Caco-2 (cell line): ENCODE data around the gene ZNF329. TPM values are rescaled to one million over a fixed set of nuclear protein-coding genes. Genes with fewer than 3 reads are reported as not detected.
A peak's percentile ranks its signal among the peaks of the same experiment; 100 is the strongest.

Source experiments
- BruUV-seq: library from RNA; stranded (reverse); fragments of 400-500 nt; replicated peaks from 2 replicates; lab custom pipeline; 2021; lab: Mats Ljungman, UMichigan
- CTCF ChIA-PET: fragments of 300-600 bp; sonication (Branson Sonifier 250); formaldehyde crosslinking; loops from one replicate; lab custom pipeline; 2022; ENCODE audit warnings: antibody characterized with exemption; lab: Charles Lee
- POLR2A ChIA-PET: fragments of 300-600 bp; sonication (Branson Sonifier 250); formaldehyde crosslinking; loops from one replicate; lab custom pipeline; 2022; ENCODE audit warnings: antibody characterized with exemption; lab: Charles Lee
- DNase-seq, 2 experiments: peaks; one replicate each; pipeline versions ENCODE4 v3.0.0 to v3.0.0-alpha.2; 2020 to 2022
- H3K27me3 ChIP-seq: replicated peaks from 2 replicates; pipeline ENCODE4 v1.6.0; 2011; ENCODE audit warnings: low read length; ENCODE audit not compliant: control insufficient read depth, insufficient read depth
- H3K36me3 ChIP-seq: 2 replicates; pipeline ENCODE4 v1.5.1; 2011; ENCODE audit warnings: low read length; ENCODE audit not compliant: control insufficient read depth, insufficient read depth
- H3K4me1 ChIP-seq: fragments of 250-450 bp; sonication (Bioruptor Pico); 2 replicates; pipeline ENCODE4 v1.5.1; 2020; ENCODE audit warnings: mild to moderate bottlenecking
- H3K4me3 ChIP-seq: 2 replicates; pipeline ENCODE4 v1.5.1; 2011; ENCODE audit warnings: low read depth, mild to moderate bottlenecking, control low read depth, low read length
- H3K9me3 ChIP-seq: fragments of 250-450 bp; sonication (Bioruptor Pico); 2 replicates; pipeline ENCODE4 v1.5.1; 2020; ENCODE audit warnings: mild to moderate bottlenecking, moderate library complexity
- H3K27ac Mint-ChIP-seq: one replicate; pipeline ENCODE4 v1.8.0; 2022; ENCODE audit warnings: mixed read lengths; ENCODE audit not compliant: unreplicated experiment
- H3K27me3 Mint-ChIP-seq: one replicate; pipeline ENCODE4 v1.8.0; 2022; ENCODE audit warnings: mixed read lengths; ENCODE audit not compliant: insufficient read depth, unreplicated experiment
- H3K36me3 Mint-ChIP-seq: one replicate; pipeline ENCODE4 v1.8.0; 2022; ENCODE audit warnings: mild to moderate bottlenecking, mixed read lengths; ENCODE audit not compliant: insufficient read depth, unreplicated experiment
- H3K4me1 Mint-ChIP-seq: one replicate; pipeline ENCODE4 v1.8.0; 2022; ENCODE audit warnings: low read depth, mixed read lengths; ENCODE audit not compliant: unreplicated experiment
- H3K4me3 Mint-ChIP-seq: one replicate; pipeline ENCODE4 v1.8.0; 2022; ENCODE audit warnings: mild to moderate bottlenecking, moderate library complexity, mixed read lengths; ENCODE audit not compliant: unreplicated experiment
- H3K9me3 Mint-ChIP-seq: one replicate; pipeline ENCODE4 v1.8.0; 2022; ENCODE audit warnings: mixed read lengths; ENCODE audit not compliant: unreplicated experiment
- CTCF ChIP-seq, 2 experiments: fragments of 200-600 bp in 1 of 2; IDR thresholded peaks; 1 replicate in 1 of 2; 2 replicates in 1 of 2; pipeline versions ENCODE4 v1.5.1 to v1.8.0; 2011 to 2022; ENCODE audit warnings: antibody characterized with exemption in 1 of 2, control low read depth in 1 of 2, inconsistent platforms in 1 of 2, low read depth in 1 of 2, low read length in 1 of 2, mild to moderate bottlenecking in 1 of 2, moderate library complexity in 1 of 2; ENCODE audit not compliant: insufficient read depth in 1 of 2, severe bottlenecking in 1 of 2, unreplicated experiment in 1 of 2
- intact Hi-C: fragments of 100-400 bp; cut with micrococcal nuclease; formaldehyde crosslinking; loops from one replicate; pipeline ENCODE4 v1.10.0; 2022; ENCODE audit not compliant: unreplicated experiment
- total RNA-seq: library from RNA; stranded (reverse); gene quantifications from 2 replicates; pipeline ENCODE4 v1.2.3, GENCODE V29; 2022

The ZNF329 gene
- total RNA-seq, 1 experiment from 2014 or later = 5.4 TPM

- DNase-seq = peak in 1 of 2 experiments; percentile 9
- Mint-ChIP-seq H3K4me3 (peak within 1 kb of the TSS; percentile 52), H3K36me3 (peaks cover 13% of the 10 kb centered on the region), H3K27me3 (no peaks in the 10 kb centered on the region), H3K9me3 (peaks cover 40% of the 10 kb centered on the region), H3K4me1 (no peaks in the 10 kb centered on the region), H3K27ac (peak within 1 kb of the TSS; percentile 84)
- Histone ChIP-seq H3K4me1 (no peaks in the 10 kb centered on the region), H3K36me3 (no peaks in the 10 kb centered on the region), H3K9me3 (peaks cover 31% of the 10 kb centered on the region), H3K4me3 (no peak within 1 kb of the TSS), H3K27me3 (no peaks in the 10 kb centered on the region)
- no peak for TF ChIP-seq CTCF (IDR thresholded peaks at IDR 0.05; ENCODE audit: insufficient read depth in 1 of 2, low read depth in 1 of 2, low read length in 1 of 2, severe bottlenecking in 1 of 2, unreplicated experiment in 1 of 2)
- POLR2A ChIA-PET = no interaction called here
- intact Hi-C loops = no loop called here
- no TSS peak for BruUV-seq
- CTCF ChIA-PET = no interaction called here
These were observed 52.6 kb downstream of the ZNF329 start, which contains the start of gene ZSCAN18 for GRCh38 chr19:58097781-58098681. Gene ZSCAN18, minus strand, starts transcription at chr19:58098231. Its CDS starts 7,964 bp downstream, at chr19:58090267.

GRCh38 chr19:58097349-58097748, 53.2 kb downstream of the ZNF329 start:
- no peaks in the 10 kb centered on the region for H3K27me3 Mint-ChIP-seq
- no peak for TF ChIP-seq CTCF (IDR thresholded peaks at IDR 0.05; ENCODE audit: insufficient read depth in 1 of 2, low read depth in 1 of 2, low read length in 1 of 2, severe bottlenecking in 1 of 2, unreplicated experiment in 1 of 2)
- Histone ChIP-seq H3K36me3 (no peaks in the 10 kb centered on the region), H3K9me3 (peaks cover 30% of the 10 kb centered on the region), H3K4me3 (no peak overlapping the region), H3K4me1 (no peaks in the 10 kb centered on the region), H3K27me3 (no peaks in the 10 kb centered on the region)
- peaks cover 34% of the 10 kb centered on the region for H3K9me3 Mint-ChIP-seq
- BruUV-seq = no TSS peak
- no peaks in the 10 kb centered on the region for H3K4me1 Mint-ChIP-seq
- intact Hi-C loops = no loop called here
- POLR2A ChIA-PET = no interaction called here
- CTCF ChIA-PET = no interaction called here
- H3K36me3 Mint-ChIP-seq = peaks cover 13% of the 10 kb centered on the region
- no peak for DNase-seq
- no peak overlapping the region for H3K4me3 Mint-ChIP-seq
- no peak overlapping the region for H3K27ac Mint-ChIP-seq

- Histone ChIP-seq H3K27me3 (no peaks in the 10 kb centered on the region), H3K36me3 (no peaks in the 10 kb centered on the region), H3K4me3 (no peak overlapping the region), H3K4me1 (no peaks in the 10 kb centered on the region), H3K9me3 (peaks cover 26% of the 10 kb centered on the region)
- DNase-seq = no peak
- H3K27me3 Mint-ChIP-seq = no peaks in the 10 kb centered on the region
- peaks cover 13% of the 10 kb centered on the region for H3K36me3 Mint-ChIP-seq
- H3K9me3 Mint-ChIP-seq = peaks cover 34% of the 10 kb centered on the region
- POLR2A ChIA-PET = no interaction called here
- BruUV-seq = no TSS peak
- H3K4me3 Mint-ChIP-seq = no peak overlapping the region
- CTCF ChIA-PET = no interaction called here
- intact Hi-C loops = no loop called here
- no peaks in the 10 kb centered on the region for H3K4me1 Mint-ChIP-seq
- no peak for TF ChIP-seq CTCF (IDR thresholded peaks at IDR 0.05; ENCODE audit: insufficient read depth in 1 of 2, low read depth in 1 of 2, low read length in 1 of 2, severe bottlenecking in 1 of 2, unreplicated experiment in 1 of 2)
- H3K27ac Mint-ChIP-seq = no peak overlapping the region
These were observed 53.7 kb downstream of the ZNF329 start for GRCh38 chr19:58096884-58097283.
